Measurements from ENCODE around the gene EXOC4. TPM values are rescaled to one million over a fixed set of nuclear protein-coding genes. Genes with fewer than 3 reads are reported as not detected.

EXOC4 gene
- total and polyA plus RNA-seq, 4 donors, result 47.5 to 100 (median 72.3) TPM

- Histone ChIP-seq H3K9me3 (ENCODE audit: control insufficient read depth, insufficient read depth, low read length) (no peaks in the 10 kb centered on the region), H3K27ac (ENCODE audit: low read depth, low read length) (no peak overlapping the region), H3K27me3 (ENCODE audit: control insufficient read depth, insufficient read depth, low read length) (no peaks in the 10 kb centered on the region), H3K36me3 (ENCODE audit: control insufficient read depth, insufficient read depth, low read length) (no peaks in the 10 kb centered on the region), H3K4me1 (ENCODE audit: control insufficient read depth, insufficient read depth, low read length) (no peaks in the 10 kb centered on the region), H3K4me3 (ENCODE audit: low read depth, low read length) (no peak overlapping the region)
- no peak for DNase-seq (ENCODE audit: low read depth in 4 of 6, low spot score in 6 of 6)
- WGBS (ENCODE audit: insufficient coverage), result 100% methylated on average over 1 of the region's 3 CpGs
Measured at GRCh38 chr7:133481676-133482075, 228.8 kb downstream of the EXOC4 start.

DNA sequence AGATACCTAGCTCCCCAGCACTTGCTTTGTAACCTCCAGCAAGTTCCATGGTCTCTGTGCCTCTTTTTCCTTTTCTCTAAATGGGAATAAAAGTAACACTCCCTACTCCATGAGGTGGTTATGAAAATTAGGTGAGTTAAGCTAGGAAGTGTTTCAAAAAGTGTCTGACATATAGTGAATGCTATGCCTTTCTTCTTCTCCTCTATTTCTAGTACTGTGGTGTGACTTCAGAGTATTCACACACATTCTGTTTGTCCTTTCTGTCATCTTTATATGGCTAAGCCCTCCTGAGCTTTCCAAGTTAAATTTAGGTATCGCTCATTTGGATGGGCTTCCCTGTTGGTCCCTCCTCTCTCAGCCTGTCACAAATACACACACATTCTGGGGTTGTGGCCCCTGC, 229.7 kb downstream of the EXOC4 start:
- H3K27ac ChIP-seq (ENCODE audit: low read depth, low read length), result no peak overlapping the region
- H3K4me1 ChIP-seq (ENCODE audit: control insufficient read depth, insufficient read depth, low read length), result no peaks in the 10 kb centered on the region
- H3K4me3 ChIP-seq (ENCODE audit: low read depth, low read length), result no peak overlapping the region
- no peaks in the 10 kb centered on the region for H3K36me3 ChIP-seq (ENCODE audit: control insufficient read depth, insufficient read depth, low read length)
- H3K27me3 ChIP-seq (ENCODE audit: control insufficient read depth, insufficient read depth, low read length), result no peaks in the 10 kb centered on the region
- no peak for DNase-seq (ENCODE audit: low read depth in 4 of 6, low spot score in 6 of 6)
- no peaks in the 10 kb centered on the region for H3K9me3 ChIP-seq (ENCODE audit: control insufficient read depth, insufficient read depth, low read length)
- 83% methylated on average over 1 of the region's 1 CpG for WGBS (ENCODE audit: insufficient coverage)

DNA sequence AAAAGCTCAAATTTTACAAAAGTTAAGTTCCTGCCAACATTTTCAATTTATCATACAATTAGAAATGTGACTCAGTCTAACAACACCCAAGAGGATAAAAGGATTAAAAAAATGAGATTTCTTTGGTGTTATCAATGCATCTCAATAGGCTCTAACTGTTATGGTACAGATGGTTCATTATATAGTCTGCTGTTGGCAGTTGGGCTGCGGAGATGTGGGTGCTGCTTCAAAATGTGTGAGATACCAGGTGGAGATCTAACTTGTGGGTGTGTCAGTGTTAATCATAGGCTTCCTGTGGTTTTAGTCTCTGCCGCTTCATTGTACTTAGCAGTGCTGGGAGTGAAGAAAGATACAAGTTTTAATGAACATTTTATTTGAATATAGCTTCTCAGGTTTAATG, 231.2 kb downstream of the EXOC4 start:
- 75% methylated on average over 1 of the region's 2 CpGs for WGBS (ENCODE audit: insufficient coverage)
- no peaks in the 10 kb centered on the region for H3K27me3 ChIP-seq (ENCODE audit: control insufficient read depth, insufficient read depth, low read length)
- DNase-seq (ENCODE audit: low read depth in 4 of 6, low spot score in 6 of 6), result peak in 1 of 6 donors; percentile 28
- no peak overlapping the region for H3K27ac ChIP-seq (ENCODE audit: low read depth, low read length)
- no peak overlapping the region for H3K4me3 ChIP-seq (ENCODE audit: low read depth, low read length)
- no peaks in the 10 kb centered on the region for H3K4me1 ChIP-seq (ENCODE audit: control insufficient read depth, insufficient read depth, low read length)
- no peaks in the 10 kb centered on the region for H3K36me3 ChIP-seq (ENCODE audit: control insufficient read depth, insufficient read depth, low read length)
- H3K9me3 ChIP-seq (ENCODE audit: control insufficient read depth, insufficient read depth, low read length), result no peaks in the 10 kb centered on the region

DNA sequence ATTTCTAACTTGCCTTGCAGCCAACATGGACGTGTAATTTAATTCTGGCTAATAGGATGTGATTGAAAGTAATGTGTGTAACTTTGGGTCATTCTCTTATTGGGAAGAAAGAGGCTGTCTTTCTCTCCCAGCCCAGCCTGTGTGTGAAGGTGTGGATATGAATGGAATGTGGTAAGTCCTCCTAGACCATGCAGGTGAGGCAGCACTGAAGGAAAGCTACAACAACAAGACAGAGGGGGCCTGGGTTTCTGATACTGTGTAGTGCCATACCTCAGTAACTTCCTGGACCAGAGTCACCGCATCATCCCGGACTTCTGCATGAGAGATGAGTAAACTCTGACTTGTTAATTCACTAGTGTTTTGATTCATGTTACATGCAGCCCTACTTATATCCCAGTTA, 237.0 kb downstream of the EXOC4 start:
- H3K27me3 ChIP-seq (ENCODE audit: control insufficient read depth, insufficient read depth, low read length), result no peaks in the 10 kb centered on the region
- H3K4me3 ChIP-seq (ENCODE audit: low read depth, low read length), result no peak overlapping the region
- DNase-seq (ENCODE audit: low read depth in 4 of 6, low spot score in 6 of 6), result no peak
- H3K9me3 ChIP-seq (ENCODE audit: control insufficient read depth, insufficient read depth, low read length), result no peaks in the 10 kb centered on the region
- no peaks in the 10 kb centered on the region for H3K4me1 ChIP-seq (ENCODE audit: control insufficient read depth, insufficient read depth, low read length)
- no peaks in the 10 kb centered on the region for H3K36me3 ChIP-seq (ENCODE audit: control insufficient read depth, insufficient read depth, low read length)
- WGBS (ENCODE audit: insufficient coverage), result 89% methylated on average over 1 of the region's 3 CpGs
- no peak overlapping the region for H3K27ac ChIP-seq (ENCODE audit: low read depth, low read length)

- Histone ChIP-seq H3K27ac (ENCODE audit: low read depth, low read length) (no peak overlapping the region), H3K4me3 (ENCODE audit: low read depth, low read length) (no peak overlapping the region), H3K27me3 (ENCODE audit: control insufficient read depth, insufficient read depth, low read length) (no peaks in the 10 kb centered on the region), H3K4me1 (ENCODE audit: control insufficient read depth, insufficient read depth, low read length) (no peaks in the 10 kb centered on the region), H3K36me3 (ENCODE audit: control insufficient read depth, insufficient read depth, low read length) (no peaks in the 10 kb centered on the region), H3K9me3 (ENCODE audit: control insufficient read depth, insufficient read depth, low read length) (no peaks in the 10 kb centered on the region)
- peak in 2 of 6 donors; percentile 47 to 62 for DNase-seq (ENCODE audit: low read depth in 4 of 6, low spot score in 6 of 6)
- WGBS (ENCODE audit: insufficient coverage), result 100% methylated on average over 1 of the region's 2 CpGs
Measured at GRCh38 chr7:133491201-133491691, 238.4 kb downstream of the EXOC4 start.

- 98% methylated on average over 5 of the region's 6 CpGs for WGBS (ENCODE audit: insufficient coverage)
- H3K36me3 ChIP-seq (ENCODE audit: control insufficient read depth, insufficient read depth, low read length), result no peaks in the 10 kb centered on the region
- H3K4me1 ChIP-seq (ENCODE audit: control insufficient read depth, insufficient read depth, low read length), result no peaks in the 10 kb centered on the region
- no peak for DNase-seq (ENCODE audit: low read depth in 4 of 6, low spot score in 6 of 6)
- H3K27ac ChIP-seq (ENCODE audit: low read depth, low read length), result no peak overlapping the region
- H3K9me3 ChIP-seq (ENCODE audit: control insufficient read depth, insufficient read depth, low read length), result no peaks in the 10 kb centered on the region
- no peaks in the 10 kb centered on the region for H3K27me3 ChIP-seq (ENCODE audit: control insufficient read depth, insufficient read depth, low read length)
- no peak overlapping the region for H3K4me3 ChIP-seq (ENCODE audit: low read depth, low read length)
Measured at GRCh38 chr7:133491846-133492652, 239.2 kb downstream of the EXOC4 start.

DNA sequence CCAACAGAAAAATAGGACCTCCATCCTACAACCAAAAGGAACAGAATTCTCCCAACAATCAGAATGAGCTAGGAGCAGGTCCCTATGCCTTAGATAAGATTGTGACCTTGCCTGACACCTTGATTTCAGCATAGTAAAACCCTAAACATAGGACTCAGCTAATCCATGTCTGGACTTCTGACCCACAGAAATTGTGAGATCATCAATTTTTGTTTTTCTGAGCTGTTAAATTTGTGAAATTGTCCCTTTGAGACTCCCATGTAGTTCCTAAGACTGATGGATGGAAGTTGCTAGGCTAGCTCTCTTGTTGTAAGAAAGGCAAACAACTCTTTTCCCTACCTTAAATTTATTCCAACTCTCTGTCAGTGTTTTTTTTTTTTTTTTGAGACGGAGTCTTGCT, 244.2 kb downstream of the EXOC4 start:
- Histone ChIP-seq H3K9me3 (ENCODE audit: control insufficient read depth, insufficient read depth, low read length) (no peaks in the 10 kb centered on the region), H3K27ac (ENCODE audit: low read depth, low read length) (no peak overlapping the region), H3K36me3 (ENCODE audit: control insufficient read depth, insufficient read depth, low read length) (no peaks in the 10 kb centered on the region), H3K4me1 (ENCODE audit: control insufficient read depth, insufficient read depth, low read length) (no peaks in the 10 kb centered on the region), H3K27me3 (ENCODE audit: control insufficient read depth, insufficient read depth, low read length) (no peaks in the 10 kb centered on the region), H3K4me3 (ENCODE audit: low read depth, low read length) (no peak overlapping the region)
- no CpG with 5 or more reads among the region's 1 CpG for WGBS (ENCODE audit: insufficient coverage)
- DNase-seq (ENCODE audit: low read depth in 4 of 6, low spot score in 6 of 6), result no peak

- Histone ChIP-seq H3K4me1 (ENCODE audit: control insufficient read depth, insufficient read depth, low read length) (no peaks in the 10 kb centered on the region), H3K4me3 (ENCODE audit: low read depth, low read length) (no peak overlapping the region), H3K27me3 (ENCODE audit: control insufficient read depth, insufficient read depth, low read length) (no peaks in the 10 kb centered on the region), H3K9me3 (ENCODE audit: control insufficient read depth, insufficient read depth, low read length) (no peaks in the 10 kb centered on the region), H3K36me3 (ENCODE audit: control insufficient read depth, insufficient read depth, low read length) (no peaks in the 10 kb centered on the region), H3K27ac (ENCODE audit: low read depth, low read length) (no peak overlapping the region)
- peak in 1 of 6 donors; percentile 55 for DNase-seq (ENCODE audit: low read depth in 4 of 6, low spot score in 6 of 6)
- WGBS (ENCODE audit: insufficient coverage), result 90% methylated on average over 2 of the region's 5 CpGs
Measured at GRCh38 chr7:133501771-133502170, 248.9 kb downstream of the EXOC4 start.

DNA sequence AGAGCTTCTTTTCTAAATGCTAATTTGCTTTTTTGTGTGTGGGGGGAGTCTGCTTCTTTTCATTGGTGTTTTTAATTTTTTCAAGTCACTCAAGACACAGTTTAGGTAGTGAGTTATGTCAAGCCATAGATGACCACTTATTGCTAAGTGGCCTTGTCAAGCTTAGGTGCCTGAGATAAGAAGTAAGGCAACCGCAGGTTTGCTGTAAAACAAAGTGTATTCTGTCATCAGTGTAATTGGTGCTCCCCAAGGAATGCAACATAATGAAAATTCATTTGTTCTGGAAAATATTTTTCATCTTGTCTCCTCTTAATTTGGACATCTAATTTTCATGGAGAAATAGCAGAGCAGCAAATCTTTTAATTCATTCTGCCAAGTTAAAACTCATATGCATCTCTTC, 249.6 kb downstream of the EXOC4 start:
- DNase-seq (ENCODE audit: low read depth in 4 of 6, low spot score in 6 of 6), result peak in 1 of 6 donors; percentile 40
- Histone ChIP-seq H3K36me3 (ENCODE audit: control insufficient read depth, insufficient read depth, low read length) (no peaks in the 10 kb centered on the region), H3K27me3 (ENCODE audit: control insufficient read depth, insufficient read depth, low read length) (no peaks in the 10 kb centered on the region), H3K4me3 (ENCODE audit: low read depth, low read length) (no peak overlapping the region), H3K4me1 (ENCODE audit: control insufficient read depth, insufficient read depth, low read length) (no peaks in the 10 kb centered on the region), H3K27ac (ENCODE audit: low read depth, low read length) (no peak overlapping the region), H3K9me3 (ENCODE audit: control insufficient read depth, insufficient read depth, low read length) (no peaks in the 10 kb centered on the region)
- WGBS (ENCODE audit: insufficient coverage), result no CpG with 5 or more reads among the region's 1 CpG

- H3K27ac ChIP-seq (ENCODE audit: low read depth, low read length), result no peak overlapping the region
- no peaks in the 10 kb centered on the region for H3K4me1 ChIP-seq (ENCODE audit: control insufficient read depth, insufficient read depth, low read length)
- WGBS (ENCODE audit: insufficient coverage), result no CpG with 5 or more reads among the region's 1 CpG
- no peak for DNase-seq (ENCODE audit: low read depth in 4 of 6, low spot score in 6 of 6)
- no peaks in the 10 kb centered on the region for H3K36me3 ChIP-seq (ENCODE audit: control insufficient read depth, insufficient read depth, low read length)
- no peak overlapping the region for H3K4me3 ChIP-seq (ENCODE audit: low read depth, low read length)
- H3K9me3 ChIP-seq (ENCODE audit: control insufficient read depth, insufficient read depth, low read length), result no peaks in the 10 kb centered on the region
- no peaks in the 10 kb centered on the region for H3K27me3 ChIP-seq (ENCODE audit: control insufficient read depth, insufficient read depth, low read length)
Measured at GRCh38 chr7:133502972-133503371, 250.1 kb downstream of the EXOC4 start.
